HL-60 (cell line): ENCODE data around the gene TBATA.

Source experiments
- DNase-seq, 2 experiments: peaks; one replicate each; pipeline ENCODE4 v3.0.0-alpha.2; 2010 to 2020; ENCODE audit warnings: low read depth in 1 of 2, low spot score in 1 of 2
- H3K27ac ChIP-seq: fragments of 250-450 bp; sonication (Bioruptor Pico); replicated peaks from 2 replicates; pipeline ENCODE4 v1.5.1; 2020; ENCODE audit warnings: mild to moderate bottlenecking, moderate library complexity
- H3K27me3 ChIP-seq: fragments of 250-450 bp; sonication (Bioruptor Pico); 2 replicates; pipeline ENCODE4 v1.5.1; 2021; ENCODE audit warnings: mild to moderate bottlenecking, moderate library complexity; ENCODE audit not compliant: insufficient read depth, poor library complexity, severe bottlenecking
- H3K4me3 ChIP-seq: replicated peaks from 2 replicates; pipeline ENCODE4 v1.5.1; 2011; ENCODE audit warnings: mild to moderate bottlenecking, control low read depth, low read length; ENCODE audit not compliant: insufficient read depth
- GABPA ChIP-seq: IDR thresholded peaks from 2 replicates; pipeline ENCODE4 v1.6.1; 2012; ENCODE audit warnings: low read depth
- POLR2AphosphoS5 ChIP-seq: IDR thresholded peaks from 2 replicates; pipeline ENCODE4 v1.6.1; 2012; ENCODE audit warnings: low read depth
- SPI1 ChIP-seq: IDR thresholded peaks from 2 replicates; pipeline ENCODE4 v1.6.1; 2012; ENCODE audit warnings: low read depth, mild to moderate bottlenecking, borderline replicate concordance
- TF ChIP-seq, protein P1 (sequence below): IDR thresholded peaks from one replicate; pipeline ENCODE4 v1.5.1; 2011; ENCODE audit warnings: low read length, control low read depth, inconsistent platforms; ENCODE audit not compliant: insufficient read depth
- TF ChIP-seq, protein P2 (sequence below): IDR thresholded peaks from 2 replicates; pipeline ENCODE4 v1.6.1; 2012; ENCODE audit warnings: low read depth; ENCODE audit not compliant: insufficient replicate concordance

The TBATA gene

DNA sequence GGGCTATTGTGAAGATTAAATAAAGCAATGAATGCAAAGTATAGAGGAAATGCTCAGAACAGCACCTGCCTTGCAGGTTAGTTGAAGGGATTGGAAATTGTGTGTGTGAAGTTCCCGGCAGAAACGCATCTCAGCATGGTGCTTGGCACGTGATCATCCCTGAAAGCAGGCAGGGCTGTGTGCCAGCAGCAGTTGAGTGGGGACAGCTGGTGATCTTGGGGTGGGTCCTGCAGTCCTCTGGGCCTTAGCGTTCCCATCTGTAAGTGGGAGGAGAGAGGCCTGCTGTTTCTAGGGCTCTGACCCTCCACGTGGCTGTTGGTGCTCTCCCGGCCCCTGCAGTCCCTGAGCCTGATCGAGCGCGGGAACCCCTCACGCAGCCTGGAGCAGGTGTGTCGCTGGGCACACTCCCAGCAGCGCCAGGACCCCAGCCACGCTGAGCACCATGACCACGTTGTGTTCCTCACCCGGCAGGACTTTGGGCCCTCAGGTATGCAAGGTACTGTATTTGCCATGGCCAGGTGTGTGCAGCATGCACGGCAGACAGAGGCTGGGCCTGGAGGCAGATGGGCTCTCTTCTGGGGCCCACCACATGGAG lies 55.3 kb downstream of the TBATA start:
- Histone ChIP-seq H3K4me3 (no peak overlapping the region), H3K27ac (no peak overlapping the region), H3K27me3 (no peaks in the 10 kb centered on the region)
- DNase-seq = no peak
- TF ChIP-seq, protein P1, sequence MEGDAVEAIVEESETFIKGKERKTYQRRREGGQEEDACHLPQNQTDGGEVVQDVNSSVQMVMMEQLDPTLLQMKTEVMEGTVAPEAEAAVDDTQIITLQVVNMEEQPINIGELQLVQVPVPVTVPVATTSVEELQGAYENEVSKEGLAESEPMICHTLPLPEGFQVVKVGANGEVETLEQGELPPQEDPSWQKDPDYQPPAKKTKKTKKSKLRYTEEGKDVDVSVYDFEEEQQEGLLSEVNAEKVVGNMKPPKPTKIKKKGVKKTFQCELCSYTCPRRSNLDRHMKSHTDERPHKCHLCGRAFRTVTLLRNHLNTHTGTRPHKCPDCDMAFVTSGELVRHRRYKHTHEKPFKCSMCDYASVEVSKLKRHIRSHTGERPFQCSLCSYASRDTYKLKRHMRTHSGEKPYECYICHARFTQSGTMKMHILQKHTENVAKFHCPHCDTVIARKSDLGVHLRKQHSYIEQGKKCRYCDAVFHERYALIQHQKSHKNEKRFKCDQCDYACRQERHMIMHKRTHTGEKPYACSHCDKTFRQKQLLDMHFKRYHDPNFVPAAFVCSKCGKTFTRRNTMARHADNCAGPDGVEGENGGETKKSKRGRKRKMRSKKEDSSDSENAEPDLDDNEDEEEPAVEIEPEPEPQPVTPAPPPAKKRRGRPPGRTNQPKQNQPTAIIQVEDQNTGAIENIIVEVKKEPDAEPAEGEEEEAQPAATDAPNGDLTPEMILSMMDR = no peak
- TF ChIP-seq SPI1 (no peak), GABPA (no peak), POLR2AphosphoS5 (no peak)
- TF ChIP-seq, protein P2, sequence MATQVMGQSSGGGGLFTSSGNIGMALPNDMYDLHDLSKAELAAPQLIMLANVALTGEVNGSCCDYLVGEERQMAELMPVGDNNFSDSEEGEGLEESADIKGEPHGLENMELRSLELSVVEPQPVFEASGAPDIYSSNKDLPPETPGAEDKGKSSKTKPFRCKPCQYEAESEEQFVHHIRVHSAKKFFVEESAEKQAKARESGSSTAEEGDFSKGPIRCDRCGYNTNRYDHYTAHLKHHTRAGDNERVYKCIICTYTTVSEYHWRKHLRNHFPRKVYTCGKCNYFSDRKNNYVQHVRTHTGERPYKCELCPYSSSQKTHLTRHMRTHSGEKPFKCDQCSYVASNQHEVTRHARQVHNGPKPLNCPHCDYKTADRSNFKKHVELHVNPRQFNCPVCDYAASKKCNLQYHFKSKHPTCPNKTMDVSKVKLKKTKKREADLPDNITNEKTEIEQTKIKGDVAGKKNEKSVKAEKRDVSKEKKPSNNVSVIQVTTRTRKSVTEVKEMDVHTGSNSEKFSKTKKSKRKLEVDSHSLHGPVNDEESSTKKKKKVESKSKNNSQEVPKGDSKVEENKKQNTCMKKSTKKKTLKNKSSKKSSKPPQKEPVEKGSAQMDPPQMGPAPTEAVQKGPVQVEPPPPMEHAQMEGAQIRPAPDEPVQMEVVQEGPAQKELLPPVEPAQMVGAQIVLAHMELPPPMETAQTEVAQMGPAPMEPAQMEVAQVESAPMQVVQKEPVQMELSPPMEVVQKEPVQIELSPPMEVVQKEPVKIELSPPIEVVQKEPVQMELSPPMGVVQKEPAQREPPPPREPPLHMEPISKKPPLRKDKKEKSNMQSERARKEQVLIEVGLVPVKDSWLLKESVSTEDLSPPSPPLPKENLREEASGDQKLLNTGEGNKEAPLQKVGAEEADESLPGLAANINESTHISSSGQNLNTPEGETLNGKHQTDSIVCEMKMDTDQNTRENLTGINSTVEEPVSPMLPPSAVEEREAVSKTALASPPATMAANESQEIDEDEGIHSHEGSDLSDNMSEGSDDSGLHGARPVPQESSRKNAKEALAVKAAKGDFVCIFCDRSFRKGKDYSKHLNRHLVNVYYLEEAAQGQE = no peak

DNA sequence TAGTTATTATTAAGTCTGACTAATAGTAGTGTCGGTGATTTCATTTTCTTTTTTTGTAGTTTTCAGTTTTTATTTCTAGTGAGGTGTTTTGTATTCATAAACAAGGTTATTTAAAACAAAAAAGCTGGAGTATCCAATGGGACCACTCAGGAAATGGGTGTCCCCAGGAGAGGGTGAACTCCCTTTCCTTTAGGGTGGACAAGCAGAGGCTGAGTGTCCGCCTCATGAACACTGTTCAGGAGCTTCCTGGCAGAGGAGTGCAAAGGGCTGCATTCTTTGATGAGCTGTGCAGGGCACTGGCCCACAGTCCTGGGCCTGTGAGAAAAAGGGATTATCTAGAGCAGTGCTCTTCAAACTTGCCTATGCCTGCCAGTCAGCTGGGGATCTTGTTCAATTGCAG lies 56.8 kb downstream of the TBATA start:
- Histone ChIP-seq H3K27me3 (no peaks in the 10 kb centered on the region), H3K27ac (no peak overlapping the region), H3K4me3 (no peak overlapping the region)
- TF ChIP-seq, protein P1 = no peak
- TF ChIP-seq SPI1 = no peak
- no peak for TF ChIP-seq GABPA
- TF ChIP-seq, protein P2 = no peak
- no peak for TF ChIP-seq POLR2AphosphoS5
- DNase-seq = no peak

DNA sequence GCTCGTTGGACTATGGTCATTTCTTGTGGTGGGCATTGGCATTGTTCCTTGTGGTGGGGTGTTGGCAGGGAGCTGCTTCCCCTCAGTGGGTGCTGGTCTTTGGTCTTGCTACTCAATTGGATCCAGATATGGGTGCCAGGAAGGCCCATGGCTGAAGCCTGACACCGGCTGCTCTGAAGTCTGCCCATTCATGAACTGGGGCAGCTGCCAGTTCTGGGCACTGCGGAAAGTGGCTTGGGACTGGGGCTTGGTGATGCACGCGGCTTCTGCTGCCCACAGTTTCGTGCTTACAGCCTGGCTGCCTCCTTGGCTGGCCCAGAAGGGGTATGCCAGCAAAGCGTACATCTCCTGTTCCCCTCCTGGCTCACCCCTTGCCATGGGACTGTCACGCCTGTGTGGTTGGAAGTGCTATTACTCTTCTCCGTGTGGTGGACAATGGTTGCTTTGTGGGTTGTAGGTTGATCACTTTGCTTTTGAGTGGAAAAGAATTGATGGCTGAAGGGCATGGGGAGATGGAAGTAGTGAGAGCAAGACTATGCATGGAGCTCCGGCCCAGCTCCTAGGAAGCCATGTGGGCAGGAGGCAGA lies 58.2 kb downstream of the TBATA start:
- TF ChIP-seq SPI1 = no peak
- TF ChIP-seq, protein P2 = no peak
- TF ChIP-seq POLR2AphosphoS5 = no peak
- TF ChIP-seq GABPA = no peak
- DNase-seq = no peak
- Histone ChIP-seq H3K4me3 (no peak overlapping the region), H3K27ac (no peak overlapping the region), H3K27me3 (no peaks in the 10 kb centered on the region)

DNA sequence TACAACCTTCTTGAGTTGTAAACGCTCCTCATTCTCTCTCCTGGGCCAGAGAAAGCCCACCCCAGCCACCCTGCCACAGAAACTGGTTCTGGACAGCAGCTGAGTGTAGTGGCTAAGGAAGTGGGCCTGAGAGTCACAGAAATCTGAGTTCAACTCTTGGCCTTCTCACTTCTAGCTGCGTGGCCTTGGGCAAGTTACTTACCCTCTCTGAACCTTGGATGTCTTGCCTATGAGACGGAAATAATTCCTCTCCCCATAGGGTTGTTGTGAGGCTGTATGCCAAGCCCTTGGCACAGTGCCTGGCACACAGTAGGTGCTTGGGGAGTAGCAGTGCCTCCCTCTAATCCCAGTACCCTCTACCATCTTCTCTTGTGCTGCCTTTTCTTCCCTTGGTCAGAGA lies 61.4 kb downstream of the TBATA start:
- Histone ChIP-seq H3K27me3 (no peaks in the 10 kb centered on the region), H3K4me3 (no peak overlapping the region), H3K27ac (no peak overlapping the region)
- DNase-seq = no peak
- TF ChIP-seq GABPA (no peak), POLR2AphosphoS5 (no peak), SPI1 (no peak)
- TF ChIP-seq, protein P2 = no peak
- TF ChIP-seq, protein P1 = no peak
